Upper lobe of left lung (tissue), 6 donors: ENCODE measurements around the gene WNT16. TPM values are rescaled to one million over a fixed set of nuclear protein-coding genes. Genes with fewer than 3 reads are reported as not detected.

Experiments
- ATAC-seq, 2 donors: fragments of 200-7000 bp; cut with Tn5 transposase; one replicate each; pipeline ENCODE4 v1.9.1; 2022; ENCODE audit warnings: mild to moderate bottlenecking in 2 of 2, moderate library complexity in 2 of 2; ENCODE audit not compliant: low FRiP score in 2 of 2
- DNase-seq, 2 donors: peaks; one replicate each; pipeline ENCODE4 v3.0.0-alpha.2; 2019 to 2020
- H3K27ac ChIP-seq, 4 donors: fragments of 200-600 bp; sonication (generic); one replicate each; pipeline ENCODE4 v1.5.1; 2016 to 2019
- H3K27me3 ChIP-seq, 4 donors: fragments of 200-600 bp; sonication (generic); one replicate each; pipeline ENCODE4 v1.5.1; 2017 to 2019
- H3K36me3 ChIP-seq, 4 donors: fragments of 200-600 bp; sonication (generic); one replicate each; pipeline ENCODE4 v1.5.1; 2016 to 2019
- H3K4me1 ChIP-seq, 4 donors: fragments of 200-600 bp; sonication (generic); one replicate each; pipeline ENCODE4 v1.5.1; 2018 to 2019
- H3K4me3 ChIP-seq, 4 donors: fragments of 200-600 bp; sonication (generic); one replicate each; pipeline ENCODE4 v1.5.1; 2017 to 2019; ENCODE audit warnings: mild to moderate bottlenecking in 2 of 4, moderate library complexity in 1 of 4
- H3K9me3 ChIP-seq, 4 donors: fragments of 200-600 bp; sonication (generic); one replicate each; pipeline ENCODE4 v1.5.1; 2018 to 2019
- CTCF ChIP-seq, 6 experiments: fragments of 450-650 bp in 4 of 6; fragments of 200-600 bp in 2 of 6; sonication (generic) in 2 of 6; IDR thresholded peaks; one replicate each; pipeline ENCODE4 v1.5.1; 2016 to 2019; ENCODE audit warnings: antibody characterized with exemption in 6 of 6
- EP300 ChIP-seq, 4 donors: sonication (generic); formaldehyde crosslinking; IDR thresholded peaks; one replicate each; pipeline ENCODE4 v1.5.1; 2017; ENCODE audit warnings: antibody characterized with exemption in 4 of 4, control low read depth in 2 of 4
- POLR2A ChIP-seq, 4 donors: fragments of 450-650 bp; IDR thresholded peaks; one replicate each; pipeline ENCODE4 v1.5.1; 2016 to 2017; ENCODE audit warnings: antibody characterized with exemption in 4 of 4, mild to moderate bottlenecking in 2 of 4
- POLR2AphosphoS5 ChIP-seq, 2 donors: sonication (generic); formaldehyde crosslinking; IDR thresholded peaks; one replicate each; pipeline ENCODE4 v1.5.1; 2017; ENCODE audit warnings: antibody characterized with exemption in 2 of 2
- WGBS, 2 donors: methylation state at CpG; one replicate each; pipeline ENCODE4 v1.1.5; 2017 to 2018; 5-methylcytosine and 5-hydroxymethylcytosine counted together
- total RNA-seq, 6 donors: library from RNA; depleted of rRNA in 4 of 6; stranded (reverse); fragments of >200 nt in 4 of 6; gene quantifications; one replicate each; pipeline versions ENCODE4 v1.1.0 to v1.2.1, GENCODE V29; 2016 to 2021
- donor health status: DM: no; HTN: no; CAD: no; lungs with moderate emphysema.
- donor health status: DM: no; HTN: yes; CAD: no; lungs with severe emphysema.

The WNT16 gene
- total RNA-seq, 6 donors from 2014 or later, result not detected

- DNase-seq (no peak), ATAC-seq (no peak)
- Histone ChIP-seq H3K4me1 (no peaks in the 10 kb centered on the region), H3K27me3 (no peaks in the 10 kb centered on the region), H3K36me3 (no peaks in the 10 kb centered on the region), H3K9me3 (no peaks in the 10 kb centered on the region), H3K4me3 (no peak overlapping the region), H3K27ac (no peak overlapping the region)
- WGBS, 2 donors, result 72 to 90% methylated on average over 3 of the region's 3 CpGs
- no peak for TF ChIP-seq POLR2A (IDR thresholded peaks at IDR 0.05)
- TF ChIP-seq CTCF (IDR thresholded peaks at IDR 0.05), result no peak
- no peak for TF ChIP-seq POLR2AphosphoS5 (IDR thresholded peaks at IDR 0.05)
- TF ChIP-seq EP300 (IDR thresholded peaks at IDR 0.05), result no peak
Measured at GRCh38 chr7:121305109-121305508, 23.7 kb upstream of the WNT16 start.

GRCh38 chr7:121306565-121306964 lies 22.2 kb upstream of the WNT16 start:
- TF ChIP-seq POLR2A (IDR thresholded peaks at IDR 0.05) (no peak), CTCF (IDR thresholded peaks at IDR 0.05) (no peak), EP300 (IDR thresholded peaks at IDR 0.05) (no peak), POLR2AphosphoS5 (IDR thresholded peaks at IDR 0.05) (no peak)
- ATAC-seq (no peak), DNase-seq (no peak)
- Histone ChIP-seq H3K27me3 (no peaks in the 10 kb centered on the region), H3K27ac (no peak overlapping the region), H3K9me3 (no peaks in the 10 kb centered on the region), H3K4me1 (no peaks in the 10 kb centered on the region), H3K36me3 (no peaks in the 10 kb centered on the region), H3K4me3 (no peak overlapping the region)
- WGBS, 2 donors, result 58% methylated on average over 3 of the region's 3 CpGs

- Histone ChIP-seq H3K27ac (no peak overlapping the region), H3K36me3 (no peaks in the 10 kb centered on the region), H3K4me1 (no peaks in the 10 kb centered on the region), H3K27me3 (no peaks in the 10 kb centered on the region), H3K4me3 (no peak overlapping the region), H3K9me3 (no peaks in the 10 kb centered on the region)
- WGBS, 2 donors, result 60 to 63% methylated on average over 4 of the region's 4 CpGs
- DNase-seq (no peak), ATAC-seq (no peak)
- TF ChIP-seq EP300 (IDR thresholded peaks at IDR 0.05), result no peak
- no peak for TF ChIP-seq CTCF (IDR thresholded peaks at IDR 0.05)
- TF ChIP-seq POLR2AphosphoS5 (IDR thresholded peaks at IDR 0.05), result no peak
- no peak for TF ChIP-seq POLR2A (IDR thresholded peaks at IDR 0.05)
Measured at GRCh38 chr7:121307021-121307574, 21.7 kb upstream of the WNT16 start.

- no peak overlapping the region for H3K4me3 ChIP-seq
- TF ChIP-seq POLR2A (IDR thresholded peaks at IDR 0.05), result no peak
- no peak for TF ChIP-seq CTCF (IDR thresholded peaks at IDR 0.05)
- no peak for TF ChIP-seq EP300 (IDR thresholded peaks at IDR 0.05)
- TF ChIP-seq POLR2AphosphoS5 (IDR thresholded peaks at IDR 0.05), result no peak
- no peaks in the 10 kb centered on the region for H3K36me3 ChIP-seq
- no peak overlapping the region for H3K27ac ChIP-seq
- peaks cover 0 to 5% (median 0%) of the 10 kb centered on the region in 4 donors for H3K4me1 ChIP-seq
- WGBS, 2 donors, result 58% methylated on average over 3 of the region's 3 CpGs
- H3K9me3 ChIP-seq, result no peaks in the 10 kb centered on the region
- DNase-seq (no peak), ATAC-seq (peak in 1 of 2 donors; percentile 49)
- no peaks in the 10 kb centered on the region for H3K27me3 ChIP-seq
Measured at GRCh38 chr7:121313220-121313792, 15.5 kb upstream of the WNT16 start.
